NCI-H82 treated with DMSO at 0.1 percent for 48 hours (cell line): ENCODE data around the gene ACOX1.

Source experiments
- DNase-seq: peaks from one replicate; lab custom pipeline; 2025; ENCODE audit not compliant: unreplicated experiment; lab: John Stamatoyannopoulos, UW

Gene ACOX1

DNA sequence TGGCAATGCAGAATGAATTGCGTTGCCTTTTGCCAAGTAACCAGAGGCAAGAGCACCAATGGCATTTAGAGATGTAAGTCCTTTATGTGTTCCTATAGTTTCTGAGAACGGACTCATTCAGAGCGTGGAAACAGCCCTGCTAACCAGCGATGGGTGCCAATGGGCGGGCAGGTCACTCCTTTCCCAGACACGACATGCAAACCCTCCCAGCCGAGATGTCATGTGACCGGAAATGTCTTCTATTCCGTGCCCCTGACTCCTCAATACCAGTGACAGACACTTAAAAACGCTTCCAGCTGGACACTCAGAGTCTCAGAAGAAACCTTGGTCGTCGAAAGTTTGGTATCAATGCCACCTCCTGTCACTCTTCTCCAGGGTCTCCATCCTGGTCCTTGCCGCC lies 41.3 kb downstream of the ACOX1 start:
- DNase-seq: no peak

- DNase-seq: no peak
Measured at GRCh38 chr17:75933808-75934207, 45.2 kb downstream of the ACOX1 start.

DNA sequence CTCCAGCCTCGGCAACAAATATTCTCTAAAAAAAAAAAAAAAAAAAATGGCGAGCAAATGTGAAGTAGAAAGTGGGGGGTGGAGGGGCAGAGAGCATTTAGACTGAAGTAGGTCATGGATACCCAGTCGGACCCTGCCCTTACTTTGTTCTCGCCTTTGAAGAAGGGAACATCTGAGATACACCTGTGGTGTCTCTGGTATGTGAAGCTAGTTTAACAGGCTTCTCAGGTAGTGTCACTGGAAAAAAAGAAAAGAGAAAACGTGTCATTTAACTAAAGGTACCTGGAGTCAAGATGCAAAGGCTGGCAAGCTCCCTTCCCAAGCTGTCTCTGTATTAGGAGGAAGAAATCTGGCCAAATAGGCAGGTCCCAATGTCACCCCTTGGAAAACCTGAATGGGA lies 46.1 kb downstream of the ACOX1 start:
- no peak for DNase-seq

DNA sequence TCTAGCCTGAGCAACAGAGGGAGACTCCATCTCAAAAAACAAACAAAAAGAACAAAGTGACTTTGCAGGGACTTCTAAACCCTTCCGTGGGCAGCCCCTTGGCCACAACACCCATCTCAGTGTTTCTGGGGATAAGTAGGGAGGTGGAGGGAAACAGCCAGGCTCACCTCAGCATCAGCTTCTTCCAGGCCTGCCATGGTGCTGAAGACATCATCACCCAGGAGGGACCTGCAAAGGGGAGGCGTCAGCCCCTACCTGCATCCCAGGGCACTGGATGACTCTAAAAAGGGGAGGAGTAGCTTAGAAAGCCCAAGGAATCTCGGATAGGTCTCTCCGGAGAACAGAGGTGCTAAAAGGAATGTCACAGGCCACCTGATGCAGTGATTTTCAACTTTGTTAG lies 47.9 kb downstream of the ACOX1 start:
- no peak for DNase-seq

DNA sequence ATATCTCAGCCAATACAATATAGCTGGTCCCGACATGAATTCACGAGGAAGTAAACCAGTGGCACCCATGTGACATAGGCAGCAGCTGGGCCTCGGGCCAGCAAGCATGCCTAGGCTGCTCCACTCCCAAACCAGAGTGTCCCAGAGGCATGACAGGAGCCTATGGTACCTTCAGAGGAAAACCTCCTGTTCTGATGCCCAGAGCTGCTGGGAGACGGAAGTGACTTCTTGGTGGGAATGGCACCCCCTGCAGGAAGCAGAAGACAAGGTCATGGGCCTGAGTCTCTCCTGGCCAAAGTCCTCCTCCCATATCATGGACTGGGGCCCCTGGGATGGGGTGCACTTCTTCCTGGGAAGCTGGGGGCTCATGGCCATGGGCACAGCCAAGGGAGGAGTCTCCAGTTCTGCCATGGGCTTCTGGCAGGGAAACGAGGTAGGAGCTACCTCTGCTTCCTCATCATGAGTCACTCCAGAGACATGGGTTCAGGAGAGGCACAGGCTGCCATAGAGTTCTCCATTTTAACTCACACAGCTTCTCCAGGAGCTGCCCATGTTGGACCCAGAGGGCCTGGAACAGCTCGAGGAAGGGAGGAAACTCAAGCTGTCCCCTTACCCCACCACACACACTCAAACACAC lies 51.6 kb downstream of the ACOX1 start:
- no peak for DNase-seq

DNA sequence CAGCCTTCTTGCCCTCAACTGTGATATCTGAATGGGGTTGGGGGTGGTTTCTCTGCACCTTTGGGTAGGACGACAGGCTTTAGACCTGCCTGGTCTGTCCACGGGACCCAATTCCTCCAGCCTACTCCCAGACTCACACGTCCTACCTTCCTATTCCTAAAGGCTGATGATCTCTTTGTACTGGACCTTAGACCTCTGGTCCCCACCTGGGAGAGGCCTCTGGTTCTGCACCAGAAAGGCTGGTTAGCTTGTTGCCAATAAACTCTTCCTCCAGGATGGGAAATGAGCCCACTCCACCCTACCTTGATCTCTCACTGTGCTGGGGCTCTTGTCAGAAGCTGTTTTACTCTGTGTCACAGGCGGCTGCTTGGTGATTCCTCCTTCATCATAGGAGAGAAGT lies 52.5 kb downstream of the ACOX1 start:
- DNase-seq: no peak

GRCh38 chr17:75925912-75926311 lies 53.1 kb downstream of the ACOX1 start:
- no peak for DNase-seq

- DNase-seq: no peak
Measured at GRCh38 chr17:75925103-75925502, 53.9 kb downstream of the ACOX1 start.

- no peak for DNase-seq
Measured at GRCh38 chr17:75922963-75923874, 55.7 kb downstream of the ACOX1 start.

GRCh38 chr17:75922173-75922961 lies 56.6 kb downstream of the ACOX1 start:
- DNase-seq: no peak

- no peak for DNase-seq
Measured at GRCh38 chr17:75921596-75921995, 57.4 kb downstream of the ACOX1 start.

DNA sequence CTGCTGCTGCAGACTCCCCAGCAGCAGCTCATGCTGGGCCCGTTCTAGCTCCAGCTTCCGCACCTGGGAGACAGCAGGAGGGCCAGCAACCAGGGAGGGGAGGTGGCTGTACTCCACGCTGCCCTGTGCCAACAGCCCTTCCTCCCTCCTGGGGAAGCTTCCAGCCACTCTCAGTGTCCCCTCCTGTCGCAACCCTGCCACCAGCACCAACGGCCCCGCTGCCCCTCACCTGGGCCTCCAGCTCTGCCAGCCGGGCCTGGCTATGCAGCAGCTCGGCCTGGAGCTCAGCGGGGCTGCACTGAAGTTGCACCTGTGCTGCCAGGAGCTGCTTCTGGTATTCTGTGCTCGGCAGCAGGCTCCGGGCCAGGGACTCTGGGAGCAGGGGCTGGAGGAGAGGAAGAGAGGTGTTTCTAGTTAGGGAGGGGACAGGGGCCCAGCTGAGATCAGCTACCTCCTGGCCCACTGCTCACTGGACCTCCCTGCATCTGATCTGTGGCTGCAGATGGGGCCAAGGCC lies 58.9 kb downstream of the ACOX1 start:
- DNase-seq: no peak

DNA sequence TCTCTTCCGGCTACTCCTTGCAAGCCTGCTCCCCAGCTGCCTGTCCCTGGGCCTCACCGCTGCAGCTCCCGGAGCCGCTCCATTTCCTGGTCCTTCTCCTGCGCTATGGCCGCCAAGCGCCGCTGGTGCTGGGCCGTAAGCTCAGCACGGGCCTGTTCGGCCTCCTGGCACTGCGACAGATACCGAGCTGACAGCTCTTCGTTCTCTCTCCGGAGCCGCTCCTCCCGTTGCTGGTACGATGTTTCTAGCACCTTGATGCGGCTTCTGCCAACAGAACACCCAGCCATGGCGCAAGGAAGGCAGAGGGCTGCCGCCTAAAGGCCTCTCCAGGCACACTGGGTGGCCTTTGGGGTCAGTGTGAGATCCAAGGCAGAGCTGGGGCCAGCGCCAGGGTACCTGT lies 59.4 kb downstream of the ACOX1 start:
- DNase-seq: no peak

DNA sequence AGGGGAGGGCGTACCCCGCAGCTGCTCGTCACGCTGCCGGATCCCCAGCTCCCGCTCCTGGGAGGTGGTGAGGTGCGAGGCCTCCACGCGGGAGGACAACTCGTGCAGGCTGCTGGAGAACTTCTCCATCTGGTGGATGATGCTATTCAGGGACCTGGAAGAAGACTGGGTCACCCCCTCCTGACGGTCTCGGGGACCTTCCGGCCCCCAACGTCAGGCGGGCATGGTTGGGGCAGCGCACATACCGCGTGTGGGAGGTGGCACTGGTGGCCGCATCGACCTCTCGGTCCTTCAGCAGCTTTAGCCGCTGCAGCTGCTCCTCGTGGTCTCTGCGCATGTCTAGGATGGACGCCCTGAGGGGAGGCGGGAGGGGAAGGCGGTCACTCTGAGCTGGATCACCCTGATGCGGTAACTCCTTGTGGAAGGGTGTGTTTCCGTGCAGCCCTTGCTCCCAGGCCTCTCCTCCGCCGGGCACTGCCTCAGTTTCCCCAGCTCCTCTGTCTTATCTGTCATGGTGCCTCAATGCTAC lies 61.0 kb downstream of the ACOX1 start:
- DNase-seq: no peak

GRCh38 chr17:75917141-75917916 lies 61.6 kb downstream of the ACOX1 start:
- no peak for DNase-seq

DNA sequence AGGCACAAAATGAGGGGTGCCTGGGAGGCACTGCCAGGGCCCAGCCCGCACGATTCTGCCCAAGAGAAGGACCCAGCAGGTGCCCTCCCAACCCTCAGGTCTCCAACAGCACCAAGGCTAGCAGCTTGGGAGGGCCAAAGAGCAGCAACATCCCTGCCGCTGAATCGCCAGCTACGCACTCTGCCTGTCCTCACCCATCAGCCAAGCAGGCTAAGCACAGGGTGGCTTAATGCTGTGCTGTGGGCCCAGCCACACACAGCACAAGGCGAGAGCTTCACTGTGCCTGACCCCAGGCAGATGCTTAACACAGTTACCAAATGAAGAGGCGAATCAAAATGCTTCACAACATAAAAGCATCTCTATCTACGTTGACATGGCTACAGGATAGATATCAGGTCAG lies 63.7 kb downstream of the ACOX1 start:
- DNase-seq: no peak

DNA sequence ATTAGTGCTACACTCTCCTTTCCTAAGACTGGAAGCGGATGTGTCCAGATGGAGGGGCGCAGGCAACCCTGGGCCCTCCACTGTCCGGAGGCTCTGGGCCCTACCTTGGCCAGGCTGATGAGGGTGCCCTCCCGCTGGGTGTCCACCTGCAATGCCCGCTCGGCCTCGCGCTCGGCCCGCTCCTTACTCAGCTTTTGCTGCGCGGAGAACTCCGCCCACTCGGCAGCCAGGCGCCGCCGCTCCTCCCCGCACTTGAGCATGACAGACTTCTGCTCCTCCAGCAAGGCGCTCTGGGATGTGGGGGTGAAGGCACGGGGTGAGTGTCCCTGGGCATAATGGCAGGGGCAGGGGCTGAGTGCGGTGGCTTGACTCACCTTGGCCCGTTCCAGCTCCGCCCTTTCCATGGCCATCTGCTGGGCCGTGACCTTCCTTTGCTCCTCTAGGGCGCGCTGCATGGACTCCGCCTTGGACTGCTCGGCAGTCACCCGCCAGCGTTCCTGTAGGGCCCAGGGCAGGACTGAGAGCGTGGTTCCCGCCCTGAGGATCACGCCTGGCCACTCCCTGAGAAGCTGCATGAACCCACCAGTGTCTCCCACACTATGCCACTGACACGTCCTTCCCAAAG lies 64.2 kb downstream of the ACOX1 start:
- no peak for DNase-seq

GRCh38 chr17:75913537-75914210 lies 65.3 kb downstream of the ACOX1 start:
- no peak for DNase-seq

GRCh38 chr17:75910699-75911098 lies 68.3 kb downstream of the ACOX1 start:
- peak; percentile 38 for DNase-seq
